ENCODE results near the gene MCM6.

GRCh38 chr2:135798762-135799161 lies 77.5 kb downstream of the MCM6 start:
- TF ChIP-seq RAD21 (IDR thresholded peaks at IDR 0.05; ENCODE audit: low read length), result no peak
- TF ChIP-seq SMC3 (IDR thresholded peaks at IDR 0.05; ENCODE audit: low read depth, low read length), result no peak
- TF ChIP-seq CTCF (IDR thresholded peaks at IDR 0.05), result no peak; the same call in 1 of the 2 replicates
- TF ChIP-seq EP300 (IDR thresholded peaks at IDR 0.05; ENCODE audit: borderline replicate concordance in 1 of 2, low read depth in 1 of 2, low read length in 1 of 2), result no peak
- no peak for TF ChIP-seq ZBTB33 (IDR thresholded peaks at IDR 0.05; ENCODE audit: borderline replicate concordance, low read depth)
- TF ChIP-seq EZH2phosphoT487 (IDR thresholded peaks at IDR 0.05; ENCODE audit: borderline replicate concordance, low read depth), result no peak
- no peak for TF ChIP-seq RFX5 (IDR thresholded peaks at IDR 0.05; ENCODE audit: low read length)
- TF ChIP-seq NRF1 (IDR thresholded peaks at IDR 0.05; ENCODE audit: low read depth, low read length), result no peak
- TF ChIP-seq JUND (IDR thresholded peaks at IDR 0.05), result no peak
